IMR-90 (cell line): ENCODE measurements around the gene RNF212. TPM values are rescaled to one million over a fixed set of nuclear protein-coding genes. Genes with fewer than 3 reads are reported as not detected.

Source experiments
- ATAC-seq: fragments of 200-7000 bp; cut with Tn5 transposase; 2 replicates; pipeline ENCODE4 v1.9.1; 2020; ENCODE audit warnings: low read depth, mild to moderate bottlenecking, moderate library complexity
- BruUV-seq: library from RNA; stranded (reverse); fragments of 400-500 nt; replicated peaks from 2 replicates; lab custom pipeline; 2021; lab: Mats Ljungman, UMichigan
- CTCF ChIA-PET: fragments of 300-600 bp; formaldehyde crosslinking; extraction: SDS; loops from one replicate; lab custom pipeline; 2021; ENCODE audit warnings: antibody characterized with exemption; lab: Yijun Ruan, JAX
- POLR2A ChIA-PET: fragments of 300-600 bp; sonication (Branson Sonifier 250); formaldehyde crosslinking; loops from one replicate; lab custom pipeline; 2022; ENCODE audit warnings: antibody characterized with exemption; ENCODE audit not compliant: unreplicated experiment; lab: Charles Lee
- DNase-seq: peaks from one replicate; pipeline ENCODE4 v3.0.0; 2013
- H2AFZ ChIP-seq: replicated peaks from 2 replicates; pipeline ENCODE3; 2013; ENCODE audit warnings: low read length, mild to moderate bottlenecking; ENCODE audit not compliant: poor library complexity
- H2AK5ac ChIP-seq: 2 replicates; pipeline ENCODE4 v1.6.1; 2013; ENCODE audit warnings: low read depth, low read length, inconsistent platforms
- H2AK9ac ChIP-seq: replicated peaks from 2 replicates; pipeline ENCODE3; 2013; ENCODE audit warnings: mild to moderate bottlenecking, low read depth, low read length, moderate library complexity; ENCODE audit not compliant: poor library complexity
- H2BK120ac ChIP-seq: 2 replicates; pipeline ENCODE4 v1.6.1; 2013; ENCODE audit warnings: low read depth, low read length, inconsistent platforms
- H2BK15ac ChIP-seq: 3 replicates; pipeline ENCODE4 v1.6.1; 2013; ENCODE audit warnings: low read depth, low read length, inconsistent platforms
- H2BK20ac ChIP-seq: 2 replicates; pipeline ENCODE4 v1.6.1; 2013; ENCODE audit warnings: low read depth, mild to moderate bottlenecking, inconsistent platforms, low read length, moderate library complexity
- H2BK5ac ChIP-seq: 2 replicates; pipeline ENCODE4 v1.6.1; 2013; ENCODE audit warnings: mild to moderate bottlenecking, low read depth, low read length, inconsistent platforms; ENCODE audit not compliant: poor library complexity, severe bottlenecking
- H3K14ac ChIP-seq: replicated peaks from 2 replicates; pipeline ENCODE4 v1.6.1; 2013; ENCODE audit warnings: low read depth, low read length, inconsistent platforms
- H3K18ac ChIP-seq: 2 replicates; pipeline ENCODE4 v1.6.1; 2013; ENCODE audit warnings: low read depth, low read length, control low read depth
- H3K23ac ChIP-seq: 2 replicates; pipeline ENCODE4 v1.6.1; 2013; ENCODE audit warnings: low read depth, low read length, inconsistent platforms
- H3K27ac ChIP-seq: 2 replicates; pipeline ENCODE4 v1.5.1; 2013; ENCODE audit warnings: mild to moderate bottlenecking, control low read depth, low read length; ENCODE audit not compliant: insufficient read depth
- H3K27me3 ChIP-seq: 2 replicates; pipeline ENCODE4 v1.6.1; 2013; ENCODE audit warnings: low read length; ENCODE audit not compliant: control insufficient read depth, insufficient read depth
- H3K36me3 ChIP-seq: 2 replicates; pipeline ENCODE4 v1.6.1; 2013; ENCODE audit warnings: low read length, mixed read lengths; ENCODE audit not compliant: control insufficient read depth, insufficient read depth
- H3K4ac ChIP-seq: 2 replicates; pipeline ENCODE4 v1.6.1; 2013; ENCODE audit warnings: low read depth, low read length, inconsistent platforms
- H3K4me1 ChIP-seq: 2 replicates; pipeline ENCODE4 v1.6.1; 2013; ENCODE audit warnings: low read length, mixed read lengths; ENCODE audit not compliant: control insufficient read depth, insufficient read depth
- H3K4me2 ChIP-seq: 2 replicates; pipeline ENCODE4 v1.6.1; 2013; ENCODE audit warnings: low read depth, mild to moderate bottlenecking, control low read depth, low read length, moderate library complexity
- H3K4me3 ChIP-seq: 2 replicates; pipeline ENCODE4 v1.5.1; 2013; ENCODE audit warnings: low read depth, mild to moderate bottlenecking, control low read depth, low read length, moderate library complexity; ENCODE audit not compliant: insufficient read depth
- H3K56ac ChIP-seq: 2 replicates; pipeline ENCODE4 v1.6.1; 2013; ENCODE audit warnings: low read length, inconsistent platforms; ENCODE audit not compliant: insufficient read depth; ENCODE audit errors: extremely low read depth
- H3K79me1 ChIP-seq, 2 experiments: 2 replicates each; pipeline ENCODE4 v1.6.1; 2013; ENCODE audit warnings: low read length in 2 of 2, inconsistent platforms in 1 of 2, low read depth in 1 of 2
- H3K9ac ChIP-seq: 2 replicates; pipeline ENCODE4 v1.6.1; 2013; ENCODE audit warnings: low read depth, low read length, control low read depth
- H3K9me1 ChIP-seq: 2 replicates; pipeline ENCODE4 v1.6.1; 2013; ENCODE audit warnings: low read length, inconsistent platforms; ENCODE audit not compliant: insufficient read depth
- H3K9me3 ChIP-seq: 2 replicates; pipeline ENCODE4 v1.6.1; 2013; ENCODE audit warnings: low read length; ENCODE audit not compliant: control insufficient read depth, insufficient read depth
- H4K20me1 ChIP-seq: 2 replicates; pipeline ENCODE4 v1.6.1; 2013; ENCODE audit warnings: low read length, inconsistent platforms; ENCODE audit not compliant: insufficient read depth
- H4K5ac ChIP-seq: 2 replicates; pipeline ENCODE4 v1.6.1; 2013; ENCODE audit warnings: mild to moderate bottlenecking, low read depth, low read length, control low read depth
- H4K8ac ChIP-seq, 2 experiments: 2 replicates each; pipeline ENCODE4 v1.6.1; 2013; ENCODE audit warnings: low read depth in 2 of 2, low read length in 2 of 2, control low read depth in 1 of 2, inconsistent platforms in 1 of 2
- H4K91ac ChIP-seq: 2 replicates; pipeline ENCODE4 v1.6.1; 2013; ENCODE audit warnings: low read depth, low read length, inconsistent platforms; ENCODE audit not compliant: insufficient read depth
- BHLHE40 ChIP-seq: fragments of 150-350 bp; IDR thresholded peaks from 2 replicates; pipeline ENCODE4 v1.6.1; 2016; ENCODE audit warnings: mild to moderate bottlenecking, low read depth, low read length
- CEBPB ChIP-seq: IDR thresholded peaks from 2 replicates; pipeline ENCODE4 v1.6.1; 2012; ENCODE audit warnings: low read depth, low read length, improper control_type of control experiment
- CHD1 ChIP-seq: IDR thresholded peaks from 2 replicates; pipeline ENCODE4 v1.6.1; 2012; ENCODE audit warnings: low read depth, low read length, improper control_type of control experiment
- CTCF ChIP-seq: conservative IDR thresholded peaks from 2 replicates; pipeline ENCODE4 v1.5.1; 2012; ENCODE audit warnings: mild to moderate bottlenecking, low read depth, low read length, improper control_type of control experiment
- ELK1 ChIP-seq: fragments of 150-350 bp; IDR thresholded peaks from 2 replicates; pipeline ENCODE4 v1.6.1; 2016; ENCODE audit warnings: low read depth, mild to moderate bottlenecking, low read length, moderate library complexity, borderline replicate concordance
- FOS ChIP-seq: fragments of 150-350 bp; IDR thresholded peaks from 2 replicates; pipeline ENCODE4 v1.6.1; 2016; ENCODE audit warnings: low read depth, low read length
- MAZ ChIP-seq: IDR thresholded peaks from 2 replicates; pipeline ENCODE4 v1.6.1; 2012; ENCODE audit warnings: low read depth, mild to moderate bottlenecking, low read length, improper control_type of control experiment, moderate library complexity, borderline replicate concordance
- POLR2A ChIP-seq: IDR thresholded peaks from 2 replicates; pipeline ENCODE4 v1.6.1; 2012; ENCODE audit warnings: mild to moderate bottlenecking, low read depth, low read length
- RCOR1 ChIP-seq: IDR thresholded peaks from 2 replicates; pipeline ENCODE4 v1.6.1; 2012; ENCODE audit warnings: mild to moderate bottlenecking, low read length, improper control_type of control experiment; ENCODE audit not compliant: insufficient replicate concordance
- SMC3 ChIP-seq: fragments of 150-350 bp; IDR thresholded peaks from 2 replicates; pipeline ENCODE4 v1.6.1; 2016; ENCODE audit warnings: low read depth, mild to moderate bottlenecking, antibody characterized with exemption, low read length, moderate library complexity
- WGBS, 2 experiments: methylation state at CpG; one replicate each; pipeline versions ENCODE4 v1.1.5 to v1.1.7; 2013; ENCODE audit warnings: missing lambda C conversion rate in 2 of 2; ENCODE audit not compliant: insufficient read length in 1 of 2; ENCODE audit errors: extremely low coverage in 2 of 2; 5-methylcytosine and 5-hydroxymethylcytosine counted together
- dilution Hi-C: fragments of 300-500 bp; cut with HindIII; formaldehyde crosslinking; loops from one replicate; pipeline ENCODE4 v1.14.3; 2018; ENCODE audit warnings: low sequenced_read_pairs; ENCODE audit not compliant: unreplicated experiment
- in situ Hi-C: fragments of 300-500 bp; cut with MboI; formaldehyde crosslinking; loops from 3 replicates; pipeline ENCODE4 v1.14.3; 2019; ENCODE audit warnings: low sequenced_read_pairs, inconsistent platforms, mixed read lengths
- intact Hi-C: fragments of 100-400 bp; cut with micrococcal nuclease; formaldehyde crosslinking; loops from 2 replicates; pipeline ENCODE4 v1.10.0; 2022
- polyA plus RNA-seq, 3 experiments: library from polyadenylated mRNA; depleted of rRNA; stranded (reverse); fragments of >200 nt; gene quantifications; 2 replicates each; pipeline ENCODE4 v1.2.3, GENCODE V29; 2012; ENCODE audit warnings: low replicate concordance in 1 of 3
- total RNA-seq: library from RNA; depleted of rRNA; stranded (reverse); fragments of >200 nt; gene quantifications from 2 replicates; pipeline ENCODE4 v1.2.3, GENCODE V29; 2012
- TF ChIP-seq, protein P1 (sequence below): fragments of 150-350 bp; IDR thresholded peaks from 2 replicates; pipeline ENCODE4 v1.6.1; 2017; ENCODE audit warnings: mild to moderate bottlenecking, antibody characterized with exemption, low read length, low read depth

The RNF212 gene
- total and polyA plus RNA-seq, 2 of the 4 experiments (the other 2 are of a cell fraction): under 0.01 to 0.51 TPM

GRCh38 chr4:1038948-1039492 lies 74.3 kb downstream of the RNF212 start:
- dilution Hi-C loops: no loop called here
- no peak overlapping the region for H3K9ac ChIP-seq
- no peaks in the 10 kb centered on the region for H3K9me3 ChIP-seq
- peak overlapping the region; percentile 72 for H2AK9ac ChIP-seq
- peak overlapping the region; percentile 81 for H2AFZ ChIP-seq
- DNase-seq: no peak
- peaks cover 27% of the 10 kb centered on the region for H3K9me1 ChIP-seq
- no peak overlapping the region; the same call in 2 of the 3 replicates for H2BK15ac ChIP-seq
- H4K91ac ChIP-seq: peak overlapping the region; percentile 21; the same call in 1 of the 2 replicates
- H3K14ac ChIP-seq: no peak overlapping the region
- in situ Hi-C loops: no loop called here
- no peak overlapping the region for H3K4me3 ChIP-seq
- peaks cover 5% of the 10 kb centered on the region for H4K20me1 ChIP-seq
- H3K4ac ChIP-seq: peak overlapping the region; percentile 69
- peak overlapping the region in 1 of 2 experiments; percentile 60; a peak in 1 of 4 replicates for H4K8ac ChIP-seq
- no peaks in the 10 kb centered on the region; a peak in 1 of 4 replicates for H3K79me1 ChIP-seq
- ATAC-seq: no peak
- H3K18ac ChIP-seq: no peak overlapping the region; the same call in 1 of the 2 replicates
- CTCF ChIA-PET: no interaction called here
- TF ChIP-seq BHLHE40 (no peak), FOS (no peak), RCOR1 (no peak), MAZ (no peak), POLR2A (no peak), CTCF (no peak), CHD1 (no peak), ELK1 (no peak), CEBPB (no peak), SMC3 (no peak)
- TF ChIP-seq, protein P1, sequence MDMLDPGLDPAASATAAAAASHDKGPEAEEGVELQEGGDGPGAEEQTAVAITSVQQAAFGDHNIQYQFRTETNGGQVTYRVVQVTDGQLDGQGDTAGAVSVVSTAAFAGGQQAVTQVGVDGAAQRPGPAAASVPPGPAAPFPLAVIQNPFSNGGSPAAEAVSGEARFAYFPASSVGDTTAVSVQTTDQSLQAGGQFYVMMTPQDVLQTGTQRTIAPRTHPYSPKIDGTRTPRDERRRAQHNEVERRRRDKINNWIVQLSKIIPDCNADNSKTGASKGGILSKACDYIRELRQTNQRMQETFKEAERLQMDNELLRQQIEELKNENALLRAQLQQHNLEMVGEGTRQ: no peak
- intact Hi-C loops: no loop called here
- no peak overlapping the region for H3K4me2 ChIP-seq
- 90% methylated on average over 4 of the region's 16 CpGs; no CpG with 5 or more reads in 1 of the 2 experiments for WGBS, 2 experiments
- BruUV-seq: no TSS peak
- H2BK120ac ChIP-seq: peak overlapping the region; percentile 71
- no peak overlapping the region for H3K56ac ChIP-seq
- H2AK5ac ChIP-seq: peak overlapping the region; percentile 29
- H4K5ac ChIP-seq: no peak overlapping the region; the same call in 1 of the 2 replicates
- H3K27ac ChIP-seq: no peak overlapping the region
- POLR2A ChIA-PET: no interaction called here
- no peaks in the 10 kb centered on the region for H3K27me3 ChIP-seq
- peaks cover 37% of the 10 kb centered on the region for H3K4me1 ChIP-seq
- 0 out of 2 replicates have a peak overlapping the region, but pooled peaks have one; percentile 18 for H2BK20ac ChIP-seq
- peak overlapping the region; percentile 5 for H2BK5ac ChIP-seq
- no peaks in the 10 kb centered on the region for H3K36me3 ChIP-seq
- H3K23ac ChIP-seq: no peak overlapping the region
